Tongue (tissue), 2 donors: Measurements from ENCODE around the gene MRPS5. TPM values are rescaled to one million over a fixed set of nuclear protein-coding genes. Genes with fewer than 3 reads are reported as not detected.

Source experiments
- DNase-seq: peaks from one replicate; pipeline ENCODE4 v3.0.0-alpha.2; 2015
- total RNA-seq: library from RNA; depleted of rRNA; stranded (reverse); fragments of >200 nt; gene quantifications from one replicate; pipeline ENCODE4 v1.2.3, GENCODE V29; 2014

The MRPS5 gene
- total RNA-seq, 1 donor from 2014 or later = 55.6 TPM

DNA sequence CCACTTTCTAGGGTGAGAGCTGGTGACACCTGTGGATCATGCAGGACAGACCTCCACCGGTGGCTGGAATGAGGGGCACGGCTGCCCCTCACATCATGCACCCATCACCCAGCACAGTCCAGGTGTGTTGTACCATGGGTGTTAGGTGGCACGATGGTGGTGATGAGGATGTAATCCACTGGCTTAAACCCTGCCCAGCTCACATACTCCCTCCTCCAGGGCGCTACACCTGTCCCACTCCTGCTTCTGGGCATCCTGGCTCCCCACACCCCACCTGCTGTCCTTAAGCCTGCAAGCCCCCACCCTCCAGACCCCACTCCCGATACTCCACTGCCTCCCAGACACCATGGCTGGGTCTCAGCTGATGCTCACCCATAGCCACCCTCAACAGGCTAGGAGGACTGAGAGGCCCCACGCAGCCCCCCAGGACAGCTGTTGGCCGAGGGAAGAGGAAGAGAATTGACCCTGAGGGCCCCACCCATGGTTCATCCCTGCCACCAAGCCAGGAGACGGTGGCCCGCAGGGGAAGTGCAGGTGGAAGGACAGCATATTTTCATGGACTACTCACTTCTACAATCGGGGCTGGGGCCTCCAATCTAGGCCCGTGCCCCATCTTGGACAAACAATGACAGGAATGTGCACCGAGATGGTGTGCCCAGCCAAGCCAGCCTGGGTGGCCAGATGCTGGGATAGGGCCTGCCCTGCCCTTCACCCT, 61.8 kb downstream of the MRPS5 start:
- no peak for DNase-seq

DNA sequence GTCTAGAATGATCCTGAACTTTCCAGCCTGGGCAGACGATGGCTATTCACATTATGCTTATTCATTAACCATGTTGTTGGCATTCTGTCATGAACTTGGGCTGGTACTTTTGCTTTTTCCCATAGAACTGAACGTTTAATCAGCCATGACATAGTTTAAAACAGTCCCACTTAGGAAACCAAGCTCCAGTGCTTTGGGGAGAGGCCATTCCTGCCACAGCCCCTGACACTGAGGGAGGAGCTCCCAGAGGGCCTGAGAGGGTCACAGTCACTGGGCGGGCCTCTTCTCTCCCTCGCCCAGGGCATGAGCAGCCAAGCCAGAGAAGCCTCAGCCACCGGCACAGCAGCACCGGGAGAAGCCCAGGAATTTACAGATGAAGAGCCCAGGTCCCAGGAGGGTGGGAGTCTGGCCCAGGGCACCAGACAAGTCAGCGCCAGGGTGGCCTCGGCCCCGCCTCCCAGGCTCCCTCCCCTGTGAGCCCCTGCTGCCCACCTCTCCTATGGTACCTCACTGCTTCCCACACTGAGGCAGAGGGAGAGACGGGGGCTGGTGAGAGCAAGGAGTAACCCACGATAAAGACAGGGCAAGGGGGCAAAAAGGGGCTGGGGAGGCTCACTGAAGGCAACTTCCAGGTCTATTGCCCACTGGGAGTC, 62.5 kb downstream of the MRPS5 start:
- DNase-seq = no peak

DNA sequence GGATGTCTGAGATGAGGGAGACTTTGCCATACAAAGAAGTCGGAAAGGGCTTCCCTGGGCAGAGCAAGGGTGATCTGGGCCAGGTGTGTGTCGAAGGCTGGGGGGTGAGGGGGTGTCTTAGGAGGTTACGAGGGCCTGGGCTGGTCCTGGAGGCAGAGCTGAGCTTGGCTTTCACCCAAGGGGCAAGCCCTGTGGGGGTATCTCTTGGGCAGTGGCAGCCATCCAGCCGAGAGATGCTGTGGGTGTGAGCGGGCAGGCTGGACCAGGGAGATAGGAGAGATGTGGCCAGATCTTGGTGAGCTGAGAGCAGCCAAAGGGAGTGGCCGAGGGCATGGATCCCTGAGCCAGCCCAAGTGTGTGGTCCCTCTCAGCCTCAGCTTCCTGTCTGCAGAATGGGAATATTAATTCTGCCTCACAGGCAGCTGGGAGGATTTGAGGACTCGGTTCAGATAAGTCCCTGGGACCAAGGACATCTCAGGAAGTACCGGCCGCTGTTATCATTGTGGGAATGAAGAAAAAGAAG, 63.1 kb downstream of the MRPS5 start:
- DNase-seq = no peak

DNA sequence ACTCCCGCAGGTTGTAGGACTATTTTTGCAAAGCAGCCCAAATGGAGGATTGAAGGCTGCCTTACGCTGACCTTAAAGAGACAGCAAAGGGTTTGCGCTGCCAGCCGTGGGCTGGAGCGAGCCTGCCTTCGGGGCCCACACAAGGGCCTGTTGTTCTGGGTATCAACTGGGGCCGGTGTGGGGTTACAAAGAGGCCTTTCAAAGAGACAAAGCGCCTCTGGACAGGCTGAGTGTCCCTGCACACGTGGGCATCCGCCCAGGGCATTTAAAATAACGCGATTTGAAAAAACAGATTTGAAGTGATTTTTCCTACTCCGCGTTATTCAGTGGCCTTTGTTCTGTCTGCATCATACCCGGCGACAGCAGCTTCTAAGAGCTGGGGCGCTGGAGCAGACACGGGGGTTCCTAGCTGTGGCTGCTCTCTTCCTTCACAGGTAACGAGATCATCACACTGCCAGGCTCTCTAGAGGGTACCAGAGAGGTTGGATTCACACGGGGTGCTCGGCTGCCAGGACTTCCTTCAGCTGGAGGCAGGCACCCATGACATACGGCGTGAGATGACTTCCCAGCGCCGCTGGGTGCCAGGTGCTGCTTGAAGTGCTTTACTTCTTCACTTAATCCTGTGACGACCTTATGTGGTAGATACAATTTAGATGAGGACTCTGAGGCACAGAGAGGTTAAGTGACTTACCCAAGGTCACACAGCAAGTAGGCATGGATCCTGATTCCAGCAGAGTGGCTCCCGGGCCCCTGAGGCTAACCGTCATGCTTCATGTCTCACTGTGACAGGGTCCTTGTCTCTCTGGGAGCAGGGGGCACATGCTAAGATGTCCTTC, 63.9 kb downstream of the MRPS5 start:
- peak; percentile 42 for DNase-seq

GRCh38 chr2:95056461-95057459, 64.8 kb downstream of the MRPS5 start:
- DNase-seq = no peak

GRCh38 chr2:95056044-95056443, 65.6 kb downstream of the MRPS5 start:
- no peak for DNase-seq

DNA sequence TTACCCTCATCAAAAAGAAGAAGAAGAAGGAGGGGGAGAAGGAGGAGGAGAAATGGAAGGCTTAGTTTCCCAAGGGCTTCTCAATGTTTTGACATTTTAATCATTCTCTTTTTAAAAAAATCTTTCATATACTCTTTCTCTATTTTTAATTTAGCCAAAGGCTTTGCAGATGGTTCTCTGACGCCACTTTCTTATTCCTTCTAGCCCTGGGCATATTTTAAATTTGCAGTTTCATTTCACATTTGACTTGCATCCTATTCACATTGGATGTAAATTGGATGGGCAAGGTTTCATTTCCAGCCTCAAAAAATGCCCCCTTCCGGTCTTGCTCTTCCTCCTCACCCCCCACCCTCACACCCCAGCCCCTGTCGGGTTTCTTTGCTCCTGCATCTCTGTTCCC, 66.3 kb downstream of the MRPS5 start:
- DNase-seq = no peak

GRCh38 chr2:95054016-95054415, 67.6 kb downstream of the MRPS5 start:
- no peak for DNase-seq

GRCh38 chr2:95053543-95053942, 68.1 kb downstream of the MRPS5 start:
- no peak for DNase-seq

DNA sequence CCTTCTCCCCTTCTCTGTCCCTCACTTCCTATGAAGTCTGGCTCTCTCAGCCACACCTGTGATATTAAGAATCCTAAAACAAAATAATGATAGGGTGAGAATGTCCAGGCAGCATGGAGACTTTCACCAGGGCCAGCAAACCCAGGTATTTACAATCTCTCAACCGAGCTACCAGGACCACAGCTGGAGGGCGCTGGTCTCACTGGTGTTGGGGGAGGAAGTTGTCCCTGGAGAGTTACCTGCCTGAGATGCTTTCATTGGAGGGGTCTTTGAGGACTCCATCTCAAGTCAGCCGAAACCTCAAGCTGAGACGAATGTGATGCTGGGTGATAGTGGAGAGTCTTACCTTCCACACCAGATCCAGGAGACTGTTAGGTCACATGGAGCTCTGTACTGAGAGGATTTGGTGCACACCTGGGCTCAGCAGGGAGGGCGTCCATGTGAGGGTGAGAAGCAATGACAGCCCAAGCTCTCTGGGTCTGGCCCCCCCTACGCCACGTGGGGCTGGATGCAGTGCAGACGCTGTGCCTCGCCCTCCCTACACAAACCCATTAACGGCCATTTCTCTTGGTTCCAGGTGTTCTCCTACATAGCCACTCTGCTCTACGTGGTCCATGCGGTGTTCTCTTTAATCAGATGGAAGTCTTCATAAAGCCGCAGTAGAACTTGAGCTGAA, 68.7 kb downstream of the MRPS5 start:
- no peak for DNase-seq

DNA sequence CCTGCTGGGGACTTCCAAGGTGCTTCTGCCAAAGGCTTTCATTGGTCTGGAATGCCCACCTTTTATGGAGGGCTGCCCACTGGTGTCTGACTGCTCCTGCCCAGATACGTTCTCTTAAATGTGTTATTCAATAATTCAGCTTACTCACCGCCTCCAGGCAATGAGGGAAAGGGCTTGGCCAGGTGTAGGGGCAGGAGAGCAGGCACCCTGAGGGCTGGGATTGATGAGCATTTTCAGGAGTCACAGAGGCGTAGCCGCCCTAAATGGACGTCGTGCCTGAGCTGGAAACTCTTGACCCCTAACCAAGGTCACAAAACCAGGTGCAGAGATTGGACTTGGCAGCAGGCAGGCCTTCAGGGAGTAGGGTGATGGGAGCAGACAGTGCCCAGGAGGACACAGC, 69.3 kb downstream of the MRPS5 start:
- no peak for DNase-seq

GRCh38 chr2:95051626-95052025, 70.0 kb downstream of the MRPS5 start:
- DNase-seq = no peak

- no peak for DNase-seq
Observed at GRCh38 chr2:95050385-95051300, 71.0 kb downstream of the MRPS5 start.

- no peak for DNase-seq
Observed at GRCh38 chr2:95049961-95050360, 71.6 kb downstream of the MRPS5 start.

GRCh38 chr2:95049683-95049955, 72.0 kb downstream of the MRPS5 start:
- DNase-seq = no peak

GRCh38 chr2:95048825-95049682, 72.6 kb downstream of the MRPS5 start:
- DNase-seq = no peak

- no peak for DNase-seq
Observed at GRCh38 chr2:95047629-95048510, 73.7 kb downstream of the MRPS5 start.
